HEK293T (cell line): Measurements from ENCODE around the gene PAX8.

Experiments used
- ARNT ChIP-seq: fragments of 450-650 bp; IDR thresholded peaks from 2 replicates; pipeline ENCODE4 v1.6.1; 2017; ENCODE audit warnings: mild to moderate bottlenecking
- BHLHE40 ChIP-seq: fragments of 450-650 bp; IDR thresholded peaks from 2 replicates; pipeline ENCODE4 v1.6.1; 2016; ENCODE audit warnings: mild to moderate bottlenecking, moderate library complexity, borderline replicate concordance
- ELF4 ChIP-seq: fragments of 450-650 bp; IDR thresholded peaks from 2 replicates; pipeline ENCODE4 v1.6.1; 2017; ENCODE audit warnings: antibody characterized with exemption
- FOXA1 ChIP-seq: fragments of 450-650 bp; IDR thresholded peaks from 2 replicates; pipeline ENCODE4 v1.6.1; 2016; ENCODE audit warnings: mild to moderate bottlenecking
- FOXK2 ChIP-seq: fragments of 450-650 bp; IDR thresholded peaks from 2 replicates; pipeline ENCODE4 v1.6.1; 2016; ENCODE audit warnings: mild to moderate bottlenecking
- FOXM1 ChIP-seq: fragments of 450-650 bp; IDR thresholded peaks from 2 replicates; pipeline ENCODE4 v1.6.1; 2017; ENCODE audit warnings: mild to moderate bottlenecking, borderline replicate concordance
- L3MBTL2 ChIP-seq: fragments of 450-650 bp; conservative IDR thresholded peaks from 2 replicates; pipeline ENCODE4 v1.6.1; 2016; ENCODE audit warnings: mild to moderate bottlenecking
- LEF1 ChIP-seq: fragments of 450-650 bp; IDR thresholded peaks from 2 replicates; pipeline ENCODE4 v1.6.1; 2017; ENCODE audit warnings: mild to moderate bottlenecking, borderline replicate concordance
- NFRKB ChIP-seq: fragments of 450-650 bp; IDR thresholded peaks from 2 replicates; pipeline ENCODE4 v1.6.1; 2016; ENCODE audit warnings: mild to moderate bottlenecking, moderate library complexity
- SUZ12 ChIP-seq: fragments of 450-650 bp; IDR thresholded peaks from 2 replicates; pipeline ENCODE4 v1.6.1; 2016; ENCODE audit warnings: mild to moderate bottlenecking
- TARDBP ChIP-seq: fragments of 450-650 bp; IDR thresholded peaks from 2 replicates; pipeline ENCODE4 v1.6.1; 2016
- ZNF384 ChIP-seq: fragments of 450-650 bp; IDR thresholded peaks from 2 replicates; pipeline ENCODE4 v1.6.1; 2016

DNA sequence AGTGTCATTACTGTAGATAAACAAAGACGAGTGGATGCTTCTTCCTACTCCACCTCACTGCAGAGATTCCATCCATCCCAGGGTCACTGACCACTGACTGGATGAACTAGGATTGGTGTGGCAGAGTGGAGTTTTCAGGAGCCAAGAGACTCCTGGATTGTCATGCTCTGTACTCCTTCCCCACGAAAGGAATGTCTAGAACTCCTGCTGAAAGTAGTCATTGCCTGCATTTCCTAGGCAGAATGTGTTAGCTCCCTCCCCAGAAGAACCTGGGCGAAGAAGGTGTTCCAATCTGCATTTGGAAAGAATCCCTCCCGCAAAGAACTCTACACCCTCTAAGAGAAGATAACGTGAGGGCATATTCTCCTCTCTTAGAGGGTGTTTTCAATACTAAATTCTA is 6.2 kb downstream of the PAX8 start:
- TF ChIP-seq FOXM1: no peak
- TF ChIP-seq L3MBTL2: no peak
- no peak for TF ChIP-seq ARNT
- no peak for TF ChIP-seq LEF1
- no peak for TF ChIP-seq ELF4
- no peak for TF ChIP-seq NFRKB
- no peak for TF ChIP-seq SUZ12
- no peak for TF ChIP-seq BHLHE40
- no peak for TF ChIP-seq ZNF384
- no peak for TF ChIP-seq FOXA1
- no peak for TF ChIP-seq TARDBP
- no peak for TF ChIP-seq FOXK2
